ENCODE data around the gene CYP21A2.
"Not testable (repeated sequence)": the region's sequence is repeated elsewhere in the genome, so short reads cannot be mapped to it uniquely, and the experiment has no call there.

Gene CYP21A2

DNA sequence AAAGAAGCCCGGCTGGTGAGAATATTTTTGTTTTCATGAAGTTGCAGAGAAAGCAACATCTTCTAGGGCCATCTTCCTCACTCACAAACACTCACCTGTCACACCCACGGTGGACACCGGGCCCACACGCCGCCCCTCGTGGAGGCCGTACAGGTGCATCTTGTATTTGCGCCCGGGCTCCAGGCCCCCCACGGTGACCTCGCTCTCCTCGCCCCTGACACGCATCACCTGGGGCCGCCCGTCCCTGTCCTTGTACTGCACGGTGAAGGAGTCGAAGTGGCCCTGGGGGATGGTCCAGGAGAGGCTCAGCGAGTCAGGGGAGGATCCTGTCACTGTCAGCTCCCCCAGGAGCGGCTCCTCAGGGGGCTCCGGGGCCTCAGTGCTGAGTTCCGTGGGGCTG is 17.5 kb downstream of the CYP21A2 start:
- DNase-seq = not testable (repeated sequence)

DNA sequence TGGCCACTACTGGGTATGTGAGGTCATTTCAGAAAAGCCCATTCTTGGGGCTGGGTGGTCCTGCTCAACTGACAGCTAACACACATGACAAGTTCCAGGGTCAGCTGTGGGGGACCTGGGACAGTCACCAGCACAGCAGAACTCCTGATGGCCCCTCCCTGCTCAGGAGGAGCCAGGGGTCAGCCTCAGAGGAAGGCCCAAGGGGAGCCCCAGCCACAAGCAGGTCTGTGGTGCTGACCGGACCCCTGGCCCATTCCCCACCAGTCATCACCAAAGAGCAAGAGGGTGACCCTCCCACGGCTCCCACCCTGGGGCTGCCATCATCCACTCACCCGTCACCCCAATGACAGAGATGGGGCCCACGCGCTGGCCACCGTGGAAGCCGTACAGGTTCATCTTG is 18.0 kb downstream of the CYP21A2 start:
- no peak for DNase-seq

- DNase-seq = no peak
Measured at GRCh38 chr6:32057966-32058365, 19.8 kb downstream of the CYP21A2 start.

GRCh38 chr6:32058511-32058963 is 20.3 kb downstream of the CYP21A2 start:
- DNase-seq = no peak

DNA sequence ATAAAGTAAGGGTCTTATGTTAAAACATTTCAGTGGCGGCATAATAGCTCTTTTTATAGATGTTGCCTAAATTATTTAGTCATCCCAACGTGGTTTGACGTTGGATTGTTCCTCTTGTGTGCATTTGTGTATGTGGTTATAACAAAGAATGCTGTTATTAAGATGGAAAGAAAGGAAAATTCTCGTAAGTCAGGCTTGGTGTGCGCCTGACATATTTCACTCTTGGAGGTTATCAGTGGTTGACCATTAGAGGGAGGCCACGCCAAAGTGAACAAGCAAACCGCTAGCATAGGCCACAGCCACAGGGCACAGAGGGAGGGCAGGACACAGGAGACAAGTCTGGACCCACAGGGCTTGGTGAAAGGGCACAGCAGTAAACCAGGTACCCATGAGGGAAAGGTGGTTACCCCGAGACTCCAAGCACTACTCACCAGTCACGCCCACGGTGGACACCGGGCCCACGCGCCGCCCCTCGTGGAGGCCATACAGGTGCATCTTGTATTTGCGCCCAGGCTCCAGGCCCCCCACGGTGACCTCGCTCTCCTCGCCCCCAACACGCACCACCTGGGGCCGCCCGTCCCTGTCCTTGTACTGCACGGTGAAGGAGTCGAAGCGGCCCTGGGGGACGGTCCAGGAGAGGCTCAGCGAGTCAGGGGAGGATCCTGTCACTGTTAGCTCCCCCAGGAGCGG is 22.9 kb downstream of the CYP21A2 start:
- no peak for DNase-seq

DNA sequence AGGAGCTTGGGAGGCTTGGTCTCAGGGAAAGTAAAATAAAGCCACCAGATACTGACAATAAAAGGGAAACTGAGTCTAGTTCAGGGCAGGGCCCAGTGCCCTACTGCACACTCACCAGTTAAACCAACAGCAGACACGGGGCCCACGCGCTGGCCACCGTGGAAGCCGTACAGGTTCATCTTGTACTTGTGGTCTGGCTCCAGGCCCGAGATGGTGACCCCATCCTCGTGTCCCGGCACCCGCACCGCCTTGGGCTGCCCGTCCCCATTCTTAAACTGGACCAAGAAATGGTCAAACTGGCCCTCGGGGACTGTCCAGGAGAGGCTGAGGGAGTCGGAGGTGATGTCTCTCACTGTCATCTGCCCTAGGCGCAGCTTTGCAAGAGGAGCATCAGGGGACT is 26.5 kb downstream of the CYP21A2 start:
- DNase-seq = no peak

GRCh38 chr6:32067521-32067920 is 29.3 kb downstream of the CYP21A2 start:
- not testable (repeated sequence) for DNase-seq

GRCh38 chr6:32068315-32068714 is 30.1 kb downstream of the CYP21A2 start:
- not testable (repeated sequence) for DNase-seq

GRCh38 chr6:32068867-32069266 is 30.7 kb downstream of the CYP21A2 start:
- no peak for DNase-seq

DNA sequence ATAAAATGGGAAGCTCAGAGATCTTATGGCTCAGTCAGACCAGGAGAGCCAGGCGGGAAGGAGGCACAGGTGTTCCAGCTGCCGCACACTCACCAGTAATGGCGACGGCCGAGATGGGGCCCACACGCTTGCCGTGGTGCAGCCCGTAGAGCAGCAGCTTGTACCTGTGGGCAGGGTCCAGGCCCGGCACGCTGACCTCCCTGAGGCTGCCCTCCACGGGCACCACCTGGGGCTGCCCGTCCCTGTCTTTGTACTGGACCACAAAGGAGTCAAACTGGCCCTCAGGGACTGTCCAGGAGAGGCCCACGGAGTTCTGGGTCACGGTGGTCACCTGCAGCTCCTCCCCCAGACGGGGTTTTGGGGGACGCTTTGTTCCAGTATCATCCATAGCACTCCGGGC is 31.2 kb downstream of the CYP21A2 start:
- DNase-seq = no peak

- DNase-seq = no peak
Measured at GRCh38 chr6:32069878-32070515, 31.8 kb downstream of the CYP21A2 start.

- DNase-seq = no peak
Measured at GRCh38 chr6:32070814-32071543, 32.8 kb downstream of the CYP21A2 start.

DNA sequence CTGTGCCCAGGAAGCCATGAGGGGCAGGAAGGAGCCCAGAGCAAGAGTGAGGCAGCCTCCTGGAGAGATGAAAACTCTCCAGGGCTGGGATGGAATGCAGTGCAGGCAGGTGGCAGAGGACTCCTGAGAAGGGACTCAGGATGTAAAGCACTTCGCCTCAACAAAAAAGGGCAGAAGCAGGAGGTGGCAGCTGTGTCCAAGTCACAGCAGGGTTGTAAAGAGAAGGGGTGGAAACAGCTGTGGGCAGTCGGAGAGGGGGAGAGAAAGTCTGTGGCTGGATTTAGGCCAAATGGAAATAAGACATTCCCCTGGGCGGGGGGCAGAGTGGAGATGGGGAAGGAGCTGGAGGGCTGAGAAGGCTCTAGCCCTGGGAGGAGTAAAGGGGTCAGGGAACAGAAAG is 34.9 kb downstream of the CYP21A2 start:
- DNase-seq = no peak

DNA sequence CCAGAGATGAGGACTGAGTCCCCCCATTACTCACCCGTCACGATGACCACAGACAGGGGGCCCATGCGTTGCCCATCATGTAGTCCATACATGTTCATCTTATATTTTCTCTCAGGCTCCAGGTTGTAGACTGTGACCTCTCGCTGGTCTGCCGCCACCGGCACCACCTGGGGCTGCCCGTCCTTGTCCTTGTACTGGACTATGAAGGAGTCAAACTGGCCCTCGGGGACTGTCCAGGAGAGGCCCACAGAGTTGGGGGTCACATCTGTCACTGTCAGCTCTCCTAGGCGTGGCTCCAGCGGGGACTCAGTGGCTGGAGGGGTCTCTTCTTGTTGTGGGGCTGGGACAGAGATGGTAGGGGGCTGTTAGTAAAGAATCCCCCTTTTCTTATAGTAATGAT is 35.4 kb downstream of the CYP21A2 start:
- DNase-seq = no peak

DNA sequence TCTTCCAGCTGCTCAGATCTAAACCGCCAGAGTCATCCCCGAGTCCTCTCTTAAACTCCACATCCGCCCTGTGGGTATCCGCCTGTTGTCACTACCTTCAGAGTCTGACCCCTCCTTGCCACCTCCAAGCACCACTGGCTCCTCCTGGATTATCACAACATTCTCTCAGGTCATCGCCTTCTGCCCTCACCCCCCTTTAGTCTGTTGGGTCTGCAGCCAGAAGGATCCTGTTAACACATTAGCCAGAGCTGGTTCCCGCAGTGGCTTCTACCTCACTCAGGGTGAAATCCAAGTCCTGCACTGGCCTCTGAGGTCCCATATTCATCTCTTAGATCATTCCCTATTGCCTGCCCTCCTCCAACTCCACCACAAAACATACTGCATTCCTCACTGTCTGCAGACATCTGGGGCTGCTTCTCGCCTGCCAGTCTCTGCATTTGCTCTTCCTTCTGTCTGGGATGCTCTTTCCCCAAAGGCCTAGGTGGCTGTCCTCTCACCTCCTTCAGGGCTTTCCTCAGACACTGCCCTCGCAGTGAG is 36.8 kb downstream of the CYP21A2 start:
- no peak for DNase-seq

DNA sequence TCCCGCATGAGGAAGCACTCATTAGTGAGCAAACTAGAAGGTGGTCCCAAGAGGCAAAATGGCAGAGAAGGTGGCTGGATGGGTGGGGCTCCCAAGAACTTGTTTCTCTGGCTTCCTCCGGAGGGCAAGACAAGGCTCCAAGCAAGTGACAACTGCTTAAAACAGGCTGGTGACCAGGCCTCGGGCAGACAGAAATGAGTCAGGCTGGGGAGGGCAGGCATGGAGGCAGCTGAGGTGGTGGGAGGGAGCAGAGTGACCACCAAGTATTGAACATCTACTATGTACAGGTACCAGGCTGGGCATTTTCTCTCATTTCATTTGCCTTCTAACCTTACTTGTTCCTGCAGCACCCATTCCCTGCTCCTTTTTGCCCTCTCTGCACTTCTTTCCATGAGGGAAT is 37.6 kb downstream of the CYP21A2 start:
- no peak for DNase-seq

DNA sequence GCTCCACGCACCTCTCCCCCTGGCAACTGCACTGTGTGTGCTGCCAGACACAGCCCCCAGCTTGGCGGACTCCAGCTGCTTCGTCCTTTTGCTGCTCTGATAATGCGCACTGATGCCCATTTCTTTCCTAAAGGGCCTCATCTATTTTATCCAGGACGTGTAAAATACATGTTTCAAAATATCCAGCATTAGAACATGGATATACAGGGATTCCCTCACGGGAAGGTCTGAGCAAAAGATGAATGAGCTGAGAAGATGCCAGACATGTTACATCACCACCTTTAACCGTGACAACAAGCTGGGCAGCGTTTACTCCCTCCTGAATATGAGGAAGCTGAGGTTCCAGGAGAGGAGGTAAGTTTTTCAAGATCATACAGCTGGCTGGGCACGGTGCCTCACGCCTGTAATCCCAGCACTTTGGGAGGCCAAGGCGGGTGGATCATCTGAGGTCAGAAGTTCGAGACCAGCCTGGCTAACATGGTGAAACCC is 38.1 kb downstream of the CYP21A2 start:
- DNase-seq = no peak

DNA sequence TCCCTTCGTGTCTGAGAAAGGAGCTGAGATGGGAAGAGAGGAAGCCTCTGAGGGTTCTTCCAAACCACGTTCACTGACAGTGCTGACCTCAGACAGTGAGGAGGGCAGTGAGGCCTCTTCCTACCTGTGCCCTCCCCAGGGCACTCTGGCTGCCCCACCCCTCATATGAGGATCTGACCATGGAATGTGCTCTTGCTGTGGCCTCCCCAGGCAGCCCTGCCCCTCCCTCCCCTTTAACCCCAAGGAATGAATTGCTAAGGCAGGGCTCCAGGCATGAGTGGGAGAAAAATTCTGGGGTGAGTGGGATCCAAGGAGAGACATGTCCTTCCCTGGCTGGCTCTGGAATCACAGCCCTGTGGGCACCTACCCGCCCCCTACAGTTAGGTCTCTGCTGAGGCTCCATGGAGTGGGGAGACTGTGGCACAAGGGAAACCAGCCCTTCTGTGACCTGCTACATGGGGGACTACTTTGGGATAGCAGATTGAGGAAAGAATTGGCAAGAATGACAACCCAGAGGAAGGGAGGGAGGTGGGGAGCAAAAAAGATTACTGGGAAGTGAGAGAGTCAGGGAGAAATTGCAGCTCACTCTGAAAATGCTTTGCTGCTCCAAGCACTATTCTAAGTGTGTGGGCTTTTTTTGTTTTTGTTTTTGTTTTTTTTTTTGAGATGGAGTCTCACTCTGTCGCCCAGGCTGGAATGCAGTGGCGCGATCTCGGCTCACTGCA is 41.5 kb downstream of the CYP21A2 start:
- DNase-seq = no peak

DNA sequence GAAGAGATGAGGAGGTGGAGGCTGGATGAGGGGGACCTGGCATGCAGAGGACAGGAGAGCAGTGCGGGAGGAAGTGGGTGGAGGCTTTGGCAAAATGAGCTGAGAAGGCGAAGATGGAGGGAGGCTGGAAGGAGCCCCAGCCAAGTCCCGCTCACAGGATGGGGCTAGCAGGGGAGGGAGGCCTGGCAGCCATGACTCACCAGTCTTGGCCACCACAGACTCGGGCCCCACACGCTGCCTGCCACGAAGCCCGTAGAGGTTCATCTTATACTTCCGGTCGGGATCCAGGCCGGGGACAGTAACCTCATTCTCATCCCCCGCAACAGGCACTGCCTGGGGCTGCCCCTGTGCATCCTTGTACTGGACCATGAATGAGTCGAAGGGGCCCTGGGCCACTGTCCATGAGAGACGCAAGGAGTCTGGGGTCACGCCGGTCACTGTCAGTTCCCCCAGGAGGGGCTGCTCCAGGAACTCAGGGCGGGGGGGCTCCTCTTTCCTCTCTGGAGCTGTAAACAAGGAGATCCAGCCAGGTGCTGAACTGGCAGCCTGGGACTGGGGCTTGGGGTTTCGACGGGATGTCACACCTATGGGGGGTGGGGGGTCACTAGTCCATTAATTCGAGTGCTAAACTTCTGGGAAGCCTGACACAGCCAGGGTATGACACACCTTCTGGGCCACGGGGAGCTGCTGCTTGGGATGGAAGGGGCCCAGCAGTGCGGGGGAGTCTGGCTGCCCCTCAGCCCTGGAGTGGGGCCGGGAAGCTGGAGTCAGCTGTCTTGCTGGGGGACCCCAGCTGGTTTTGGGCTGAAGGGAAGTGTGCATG is 43.2 kb downstream of the CYP21A2 start:
- DNase-seq = no peak

GRCh38 chr6:32082478-32082877 is 44.3 kb downstream of the CYP21A2 start:
- DNase-seq = no peak

GRCh38 chr6:32082935-32083334 is 44.7 kb downstream of the CYP21A2 start:
- no peak for DNase-seq

Measured in activated CD4-positive, alpha-beta T cell treated with anti-CD3 and anti-CD28 coated beads, Interleukin-2, amount 50 U/mL, for 48 hours (primary cell).